ENCODE data around the gene FGF16.
"Not testable (repeated sequence)": the region's sequence is repeated elsewhere in the genome, so short reads cannot be mapped to it uniquely, and the experiment has no call there.

FGF16 gene

DNA sequence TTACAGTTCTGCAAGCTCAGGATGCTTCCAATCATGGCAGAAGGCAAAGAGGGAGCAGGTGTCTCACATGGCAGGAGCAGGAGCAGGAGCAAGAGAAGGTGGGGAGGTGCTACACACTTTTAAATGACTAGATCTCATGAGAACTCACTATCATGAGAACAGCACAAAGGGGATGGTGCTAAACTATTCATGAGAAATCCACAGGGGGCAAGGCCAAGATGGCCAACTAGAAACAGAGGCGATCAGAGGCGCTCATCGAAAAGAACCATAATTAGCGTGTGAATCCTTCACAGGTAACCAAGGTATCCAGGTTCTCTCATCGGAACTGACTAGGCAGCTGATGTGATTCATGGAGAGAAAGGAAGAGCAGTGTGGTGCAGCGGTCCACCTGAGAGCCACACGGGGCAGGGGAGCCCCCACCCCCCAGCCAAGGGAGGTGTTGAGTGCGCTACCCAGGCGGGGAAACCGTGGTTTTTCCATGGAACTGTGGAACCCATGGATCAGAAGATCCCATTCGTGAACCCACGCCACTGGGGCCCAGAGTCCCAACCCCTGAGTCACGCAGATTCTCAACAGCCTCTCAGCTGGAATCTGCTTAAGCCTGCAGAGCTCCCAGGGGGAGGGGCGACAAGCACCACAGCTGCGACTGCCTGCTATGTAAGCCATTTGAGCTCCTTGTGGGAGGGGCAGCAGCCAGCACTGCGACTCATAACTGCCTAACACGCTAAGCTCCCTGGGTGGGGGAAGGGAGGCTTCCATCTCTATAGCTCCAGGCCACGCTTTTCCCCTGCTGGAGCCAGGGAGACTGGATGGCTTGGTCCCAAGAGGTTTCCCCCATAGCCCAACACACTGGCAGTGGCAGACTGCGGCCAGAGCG, 46.7 kb downstream of the FGF16 start:
- TF ChIP-seq, protein P1, sequence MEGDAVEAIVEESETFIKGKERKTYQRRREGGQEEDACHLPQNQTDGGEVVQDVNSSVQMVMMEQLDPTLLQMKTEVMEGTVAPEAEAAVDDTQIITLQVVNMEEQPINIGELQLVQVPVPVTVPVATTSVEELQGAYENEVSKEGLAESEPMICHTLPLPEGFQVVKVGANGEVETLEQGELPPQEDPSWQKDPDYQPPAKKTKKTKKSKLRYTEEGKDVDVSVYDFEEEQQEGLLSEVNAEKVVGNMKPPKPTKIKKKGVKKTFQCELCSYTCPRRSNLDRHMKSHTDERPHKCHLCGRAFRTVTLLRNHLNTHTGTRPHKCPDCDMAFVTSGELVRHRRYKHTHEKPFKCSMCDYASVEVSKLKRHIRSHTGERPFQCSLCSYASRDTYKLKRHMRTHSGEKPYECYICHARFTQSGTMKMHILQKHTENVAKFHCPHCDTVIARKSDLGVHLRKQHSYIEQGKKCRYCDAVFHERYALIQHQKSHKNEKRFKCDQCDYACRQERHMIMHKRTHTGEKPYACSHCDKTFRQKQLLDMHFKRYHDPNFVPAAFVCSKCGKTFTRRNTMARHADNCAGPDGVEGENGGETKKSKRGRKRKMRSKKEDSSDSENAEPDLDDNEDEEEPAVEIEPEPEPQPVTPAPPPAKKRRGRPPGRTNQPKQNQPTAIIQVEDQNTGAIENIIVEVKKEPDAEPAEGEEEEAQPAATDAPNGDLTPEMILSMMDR (IDR thresholded peaks at IDR 0.05) = no peak
- no peak for TF ChIP-seq ZFX (IDR thresholded peaks at IDR 0.05; ENCODE audit: borderline replicate concordance)
- H3K27ac ChIP-seq = no peak overlapping the region

DNA sequence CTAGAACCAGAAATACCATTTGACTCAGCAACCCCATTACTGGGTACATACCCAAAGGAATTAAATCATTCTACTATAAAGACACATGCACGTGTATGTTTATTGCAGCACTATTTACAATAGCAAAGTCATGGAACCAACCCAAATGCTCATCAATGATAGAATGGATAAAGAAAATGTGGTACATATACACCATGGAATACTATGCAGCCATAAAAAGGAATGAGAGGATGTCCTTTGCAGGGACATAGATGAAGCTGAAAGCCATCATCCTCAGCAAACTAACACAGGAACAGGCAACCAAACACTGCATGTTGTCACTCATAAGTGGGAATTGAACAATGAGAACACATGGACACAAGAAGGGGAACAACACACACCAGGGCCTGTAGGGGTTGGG, 53.0 kb downstream of the FGF16 start:
- H3K27ac ChIP-seq = not testable (repeated sequence)

DNA sequence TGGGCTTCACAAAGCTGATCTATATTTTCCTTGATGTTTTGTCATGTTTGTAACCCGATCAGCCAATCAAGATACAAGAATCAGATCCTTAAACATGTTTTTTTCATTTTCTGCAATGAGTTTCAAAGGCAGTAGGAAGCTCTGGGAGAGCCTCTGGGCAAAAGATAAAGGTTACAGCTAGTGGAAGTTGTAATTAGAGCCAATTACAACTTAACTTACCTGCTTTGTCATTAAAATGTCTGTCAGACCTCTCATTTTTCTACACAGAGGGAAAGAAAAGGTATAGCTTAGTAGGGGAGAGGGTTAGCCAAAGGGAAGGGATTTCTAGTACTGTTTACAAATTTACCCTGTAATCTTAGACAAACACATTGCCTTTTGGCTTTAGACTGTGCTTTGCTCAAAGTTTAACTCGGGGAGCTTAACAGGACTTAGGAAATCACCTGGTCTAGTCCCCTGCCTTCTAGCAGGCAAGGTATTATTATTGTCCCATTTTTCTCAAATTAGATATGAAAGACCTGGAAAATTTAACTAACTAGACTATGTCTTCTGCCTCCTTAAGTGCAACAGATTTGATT, 55.8 kb downstream of the FGF16 start:
- H3K27ac ChIP-seq = no peak overlapping the region
- no peak for TF ChIP-seq ZFX (IDR thresholded peaks at IDR 0.05; ENCODE audit: borderline replicate concordance)
- TF ChIP-seq, protein P1 (IDR thresholded peaks at IDR 0.05) = no peak

DNA sequence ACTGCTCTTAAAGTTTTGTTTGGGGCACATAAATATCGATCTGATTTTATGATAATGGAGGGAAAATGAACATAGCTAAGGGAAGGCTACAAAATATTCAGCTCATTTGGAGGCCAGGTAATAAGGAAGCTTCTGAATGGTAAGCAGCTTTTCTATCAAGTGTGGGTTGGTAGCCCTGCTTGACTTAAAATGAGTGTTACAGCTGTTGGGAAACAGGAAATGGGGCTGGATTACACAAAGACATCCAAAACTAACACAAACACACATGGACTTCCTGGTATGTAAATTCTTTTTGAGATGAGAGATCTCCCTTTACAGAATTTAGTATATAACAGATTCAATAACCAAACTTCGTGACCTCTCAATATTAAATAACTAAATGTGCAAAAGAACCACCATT, 58.0 kb downstream of the FGF16 start:
- H3K27ac ChIP-seq = no peak overlapping the region
- TF ChIP-seq ZFX (IDR thresholded peaks at IDR 0.05; ENCODE audit: borderline replicate concordance) = no peak
- TF ChIP-seq, protein P1 (IDR thresholded peaks at IDR 0.05) = no peak
